Suprapubic skin (tissue), 4 donors: ENCODE measurements around the gene DUX4. TPM values are rescaled to one million over a fixed set of nuclear protein-coding genes. Genes with fewer than 3 reads are reported as not detected.
"Not testable (repeated sequence)": the region's sequence is repeated elsewhere in the genome, so short reads cannot be mapped to it uniquely, and the experiment has no call there.

Experiments used
- DNase-seq, 2 donors: peaks; one replicate each; pipeline ENCODE4 v3.0.0-alpha.2; 2019; ENCODE audit warnings: low spot score in 2 of 2
- H3K27ac ChIP-seq: fragments of 200-600 bp; sonication (generic); one replicate; pipeline ENCODE4 v1.5.1; 2019
- H3K27me3 ChIP-seq: fragments of 200-600 bp; sonication (generic); one replicate; pipeline ENCODE4 v1.5.1; 2019
- H3K36me3 ChIP-seq: fragments of 200-600 bp; sonication (generic); one replicate; pipeline ENCODE4 v1.5.1; 2019
- H3K4me1 ChIP-seq: fragments of 200-600 bp; sonication (generic); one replicate; pipeline ENCODE4 v1.5.1; 2019
- H3K4me3 ChIP-seq: fragments of 200-600 bp; sonication (generic); one replicate; pipeline ENCODE4 v1.5.1; 2019; ENCODE audit warnings: mild to moderate bottlenecking
- H3K9me3 ChIP-seq: fragments of 200-600 bp; sonication (generic); one replicate; pipeline ENCODE4 v1.5.1; 2019
- WGBS: methylation state at CpG from one replicate; pipeline ENCODE4 v1.1.5; 2018; 5-methylcytosine and 5-hydroxymethylcytosine counted together
- total RNA-seq, 4 donors: library from RNA; depleted of rRNA; stranded (reverse); fragments of >200 nt; gene quantifications; one replicate each; pipeline ENCODE4 v1.1.0, GENCODE V29; 2016

Gene DUX4
- total RNA-seq, result not detected

DNA sequence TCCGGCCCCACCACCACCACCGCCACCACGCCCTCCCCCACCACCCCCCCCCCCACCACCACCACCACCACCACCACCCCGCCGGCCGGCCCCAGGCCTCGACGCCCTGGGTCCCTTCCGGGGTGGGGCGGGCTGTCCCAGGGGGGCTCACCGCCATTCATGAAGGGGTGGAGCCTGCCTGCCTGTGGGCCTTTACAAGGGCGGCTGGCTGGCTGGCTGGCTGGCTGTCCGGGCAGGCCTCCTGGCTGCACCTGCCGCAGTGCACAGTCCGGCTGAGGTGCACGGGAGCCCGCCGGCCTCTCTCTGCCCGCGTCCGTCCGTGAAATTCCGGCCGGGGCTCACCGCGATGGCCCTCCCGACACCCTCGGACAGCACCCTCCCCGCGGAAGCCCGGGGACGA is at the start of gene DUX4:
Gene DUX4, plus strand, starts transcription at position 347 of the 400 bp plus-strand sequence. Its CDS starts 0 bp downstream, at position 347.
- 70% methylated on average over 17 of the region's 32 CpGs for WGBS
- not testable (repeated sequence) for DNase-seq, H3K27me3 ChIP-seq, H3K4me3 ChIP-seq, H3K9me3 ChIP-seq, H3K27ac ChIP-seq, H3K4me1 ChIP-seq, H3K36me3 ChIP-seq

DNA sequence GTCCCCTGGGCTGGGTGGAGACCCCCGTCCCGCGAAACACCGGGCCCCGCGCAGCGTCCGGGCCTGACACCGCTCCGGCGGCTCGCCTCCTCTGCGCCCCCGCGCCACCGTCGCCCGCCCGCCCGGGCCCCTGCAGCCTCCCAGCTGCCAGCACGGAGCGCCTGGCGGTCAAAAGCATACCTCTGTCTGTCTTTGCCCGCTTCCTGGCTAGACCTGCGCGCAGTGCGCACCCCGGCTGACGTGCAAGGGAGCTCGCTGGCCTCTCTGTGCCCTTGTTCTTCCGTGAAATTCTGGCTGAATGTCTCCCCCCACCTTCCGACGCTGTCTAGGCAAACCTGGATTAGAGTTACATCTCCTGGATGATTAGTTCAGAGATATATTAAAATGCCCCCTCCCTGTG is 1.9 kb downstream of the DUX4 start:
- DNase-seq, H3K4me3 ChIP-seq, H3K27ac ChIP-seq, H3K4me1 ChIP-seq, H3K9me3 ChIP-seq, H3K36me3 ChIP-seq, H3K27me3 ChIP-seq: not testable (repeated sequence)
- no CpG with 5 or more reads among the region's 33 CpGs for WGBS

DNA sequence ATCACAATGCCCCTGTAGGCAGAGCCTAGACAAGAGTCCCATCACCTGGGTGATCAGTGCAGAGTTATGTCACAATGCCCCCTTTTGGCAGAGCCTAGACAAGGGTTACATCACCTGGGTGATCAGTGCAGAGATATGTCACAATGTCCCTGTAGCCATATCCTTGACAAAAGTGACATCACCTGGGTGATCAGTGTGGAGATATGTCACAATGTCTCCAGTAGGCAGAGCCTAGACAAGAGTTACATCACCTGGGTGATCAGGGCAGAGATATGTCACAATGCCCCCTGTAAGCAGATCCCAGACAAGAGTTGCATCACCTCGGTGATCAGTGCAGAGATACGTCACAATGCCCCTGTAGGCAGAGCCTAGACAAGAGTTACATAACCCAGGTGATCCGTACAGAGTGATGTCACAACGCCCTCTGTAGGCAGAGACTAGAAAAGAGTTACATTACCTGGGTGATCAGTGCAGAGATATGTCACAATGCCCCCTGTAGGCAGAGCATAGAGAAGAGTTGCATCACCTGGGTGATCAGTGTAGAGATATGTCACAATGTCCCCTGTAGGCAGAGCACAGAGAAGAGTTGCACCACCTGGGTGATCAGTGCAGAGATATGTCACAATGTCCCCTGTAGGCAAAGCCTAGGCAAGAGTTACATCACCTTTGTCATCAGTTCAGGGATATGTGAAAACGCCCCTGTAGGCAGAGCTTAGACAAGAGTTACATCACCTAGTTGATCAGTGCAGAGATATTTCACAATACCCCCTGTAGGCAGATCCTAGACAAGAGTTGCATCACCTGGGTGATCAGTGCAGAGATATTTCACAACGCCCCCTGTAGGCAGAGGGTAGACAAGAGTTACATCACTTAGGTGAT is 4.4 kb downstream of the DUX4 start:
- 52% methylated on average over 4 of the region's 6 CpGs for WGBS
- not testable (repeated sequence) for H3K36me3 ChIP-seq, H3K27me3 ChIP-seq, H3K9me3 ChIP-seq, H3K4me1 ChIP-seq, H3K4me3 ChIP-seq, H3K27ac ChIP-seq
- DNase-seq, result peak; percentile 49 to 75

DNA sequence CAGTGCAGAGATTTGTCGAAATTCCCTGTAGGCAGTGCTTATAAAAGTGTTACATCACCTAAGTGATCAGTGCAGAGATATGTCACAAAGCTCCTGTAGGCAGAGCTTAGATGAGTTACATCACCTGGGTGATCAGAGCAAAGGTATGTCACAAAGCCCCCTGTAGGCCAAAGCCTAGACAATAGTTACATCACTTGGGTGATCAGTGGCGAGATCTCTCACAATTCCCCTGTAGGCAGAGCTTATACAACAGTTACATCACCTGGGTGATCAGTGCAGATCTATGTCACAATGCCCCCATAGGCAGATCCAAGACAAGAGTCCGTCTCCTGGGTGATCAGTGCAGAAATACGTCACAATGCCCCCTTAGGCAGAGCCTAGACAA is 5.0 kb downstream of the DUX4 start:
- H3K36me3 ChIP-seq, H3K4me1 ChIP-seq, H3K4me3 ChIP-seq, DNase-seq, H3K27ac ChIP-seq, H3K27me3 ChIP-seq, H3K9me3 ChIP-seq: not testable (repeated sequence)
- 0% methylated on average over 1 of the region's 4 CpGs for WGBS

DNA sequence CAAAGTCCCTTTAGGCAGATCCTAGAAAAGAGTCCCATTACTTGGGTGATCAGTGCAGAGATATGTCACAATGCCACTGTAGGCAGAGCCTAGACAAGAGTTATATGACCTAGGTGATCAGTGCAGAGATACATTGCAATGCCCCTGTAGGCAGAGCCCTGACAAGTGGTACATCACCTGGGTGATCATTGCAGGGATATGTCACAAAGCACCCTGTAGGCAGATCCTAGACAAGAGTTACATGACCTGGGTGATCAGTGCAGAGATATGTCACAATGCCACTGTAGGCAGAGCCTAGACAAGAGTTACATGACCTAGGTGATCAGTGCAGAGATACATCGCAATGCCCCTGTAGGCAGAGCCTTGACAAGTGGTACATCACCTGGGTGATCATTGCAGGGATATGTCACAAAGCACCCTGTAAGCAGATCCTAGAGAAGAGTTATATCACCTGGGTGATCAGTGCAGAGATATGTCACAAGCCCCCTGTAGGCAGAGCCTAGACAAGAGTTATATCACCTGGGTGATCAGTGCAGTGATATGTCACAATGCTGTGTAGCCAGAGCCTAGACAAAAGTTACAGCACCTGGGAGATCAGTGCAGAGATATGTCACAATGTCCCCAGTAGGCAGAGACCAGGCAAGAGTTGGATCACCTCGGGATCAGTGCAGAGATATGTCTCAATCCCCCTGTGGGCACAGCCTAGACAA is 5.6 kb downstream of the DUX4 start:
- DNase-seq, result peak in 1 of 2 donors; percentile 47
- not testable (repeated sequence) for H3K4me1 ChIP-seq, H3K27me3 ChIP-seq, H3K4me3 ChIP-seq, H3K27ac ChIP-seq, H3K36me3 ChIP-seq, H3K9me3 ChIP-seq
- WGBS, result 27% methylated on average over 2 of the region's 2 CpGs

DNA sequence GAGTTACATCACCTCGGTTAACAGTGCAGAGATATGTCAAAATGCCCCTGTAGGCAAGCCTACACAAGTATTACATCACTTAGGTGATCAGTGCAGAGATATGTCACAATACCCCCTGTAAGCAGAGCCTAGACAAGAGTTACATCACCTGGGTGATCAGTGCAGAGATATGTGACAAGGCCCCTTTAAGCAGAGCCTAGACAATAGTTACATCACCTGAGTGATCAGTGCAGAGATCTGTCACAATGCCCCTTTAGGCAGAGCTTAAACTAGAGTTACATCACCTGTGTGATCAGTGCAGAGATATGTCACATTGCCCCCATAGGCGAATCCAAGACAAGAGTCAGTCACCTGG is 6.1 kb downstream of the DUX4 start:
- H3K4me1 ChIP-seq, H3K4me3 ChIP-seq, H3K9me3 ChIP-seq, H3K27me3 ChIP-seq, H3K27ac ChIP-seq, H3K36me3 ChIP-seq, DNase-seq: not testable (repeated sequence)
- 67% methylated on average over 1 of the region's 2 CpGs for WGBS

DNA sequence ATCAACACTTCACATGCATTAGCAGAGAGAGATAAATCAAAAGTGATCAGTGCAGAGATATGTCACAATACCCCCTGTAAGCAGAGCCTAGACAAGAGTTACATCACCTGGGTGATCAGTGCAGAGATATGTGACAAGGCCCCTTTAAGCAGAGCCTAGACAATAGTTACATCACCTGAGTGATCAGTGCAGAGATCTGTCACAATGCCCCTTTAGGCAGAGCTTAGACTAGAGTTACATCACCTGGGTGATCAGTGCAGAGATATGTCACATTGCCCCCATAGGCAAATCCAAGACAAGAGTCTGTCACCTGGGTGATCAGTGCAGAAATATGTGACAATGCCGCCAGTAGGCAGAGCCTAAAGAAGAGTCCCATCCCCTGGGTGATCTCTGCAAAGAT is 7.4 kb downstream of the DUX4 start:
- not testable (repeated sequence) for H3K4me1 ChIP-seq, H3K27me3 ChIP-seq, H3K36me3 ChIP-seq, DNase-seq, H3K4me3 ChIP-seq, H3K27ac ChIP-seq, H3K9me3 ChIP-seq
- no CpG with 5 or more reads among the region's 1 CpG for WGBS

DNA sequence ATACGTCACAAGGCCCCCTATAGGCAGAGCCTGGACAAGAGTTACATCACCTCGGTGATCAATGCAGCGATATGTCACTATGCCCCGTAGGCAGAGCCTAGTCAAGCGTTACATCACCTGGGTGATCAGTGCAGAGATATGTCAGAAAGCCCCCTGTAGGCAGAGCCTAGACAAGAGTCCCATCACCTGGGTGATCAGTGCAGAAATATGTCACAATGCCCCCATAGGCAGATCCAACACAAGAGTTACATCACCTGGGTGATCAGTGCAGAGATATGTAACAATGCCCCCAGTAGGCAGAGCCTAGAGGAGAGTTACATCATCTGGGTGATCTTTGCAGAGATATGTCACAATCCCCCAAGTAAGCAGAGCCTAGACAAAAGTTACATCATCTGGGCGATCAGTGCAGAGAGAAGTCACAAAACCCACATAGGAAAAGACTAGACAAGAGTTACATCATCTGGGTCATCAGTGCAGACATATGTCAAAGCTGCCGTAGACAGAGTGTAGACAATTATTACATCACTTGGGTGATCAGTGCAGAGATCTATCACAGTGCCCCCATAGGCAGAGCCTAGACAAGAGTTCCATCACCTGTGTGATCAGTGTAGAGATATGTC is 8.0 kb downstream of the DUX4 start:
- not testable (repeated sequence) for H3K9me3 ChIP-seq, H3K27ac ChIP-seq, H3K36me3 ChIP-seq, H3K27me3 ChIP-seq, H3K4me3 ChIP-seq, H3K4me1 ChIP-seq
- peak; percentile 71 to 76 for DNase-seq
- WGBS, result no CpG with 5 or more reads among the region's 7 CpGs

DNA sequence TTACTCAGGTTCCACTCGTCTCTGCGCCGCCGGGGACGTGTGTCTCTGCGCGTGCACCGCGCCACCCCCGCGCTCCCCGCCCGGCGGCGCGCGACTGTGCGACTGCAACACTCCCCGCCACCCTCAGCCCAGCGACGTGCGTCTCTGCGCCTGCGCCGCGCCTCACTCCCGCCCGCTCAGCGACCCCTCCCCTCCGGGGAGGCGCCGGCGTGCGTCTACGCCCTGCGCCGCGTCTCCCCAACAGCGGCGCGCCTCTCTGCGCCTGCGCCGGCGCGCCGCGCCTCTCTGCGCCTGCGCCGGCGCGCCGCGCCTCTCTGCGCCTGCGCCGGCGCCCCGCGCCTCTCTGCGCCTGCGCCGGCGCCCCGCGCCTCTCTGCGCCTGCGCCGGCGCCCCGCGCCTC is 29.9 kb downstream of the DUX4 start:
- not testable (repeated sequence) for H3K27me3 ChIP-seq, H3K4me1 ChIP-seq, H3K9me3 ChIP-seq, H3K27ac ChIP-seq, H3K4me3 ChIP-seq, H3K36me3 ChIP-seq
- 81% methylated on average over 51 of the region's 73 CpGs for WGBS
- peak in 1 of 2 donors; percentile 46 for DNase-seq

Other genes with a start within 250 kb of the DUX4 start
- gene FRG1, start 232.9 kb upstream of the DUX4 start, total RNA-seq, result 10 to 100 TPM; 24.5 to 38.5 (median 33.6) TPM
- not detected for gene FRG2, start 146.5 kb upstream of the DUX4 start, total RNA-seq
- not detected for gene DBET, start 109.3 kb upstream of the DUX4 start, total RNA-seq